COR-L47 (cell line): ENCODE results near the gene PRRX2.
A peak's percentile ranks its signal among the peaks of the same experiment; 100 is the strongest.

Experiments
- DNase-seq: peaks from one replicate; lab custom pipeline; 2025; lab: John Stamatoyannopoulos, UW

PRRX2 gene

GRCh38 chr9:129637102-129637501, 28.3 kb upstream of the PRRX2 start:
- no peak for DNase-seq

GRCh38 chr9:129637673-129638439, 27.6 kb upstream of the PRRX2 start:
- no peak for DNase-seq

GRCh38 chr9:129639034-129639630, 26.3 kb upstream of the PRRX2 start:
- no peak for DNase-seq

- DNase-seq: no peak
These were observed 25.7 kb upstream of the PRRX2 start for GRCh38 chr9:129639756-129640085.

GRCh38 chr9:129640086-129640870, 25.2 kb upstream of the PRRX2 start:
- peak; percentile 75 for DNase-seq

GRCh38 chr9:129640871-129641749, 24.3 kb upstream of the PRRX2 start:
- no peak for DNase-seq

GRCh38 chr9:129641750-129642585, 23.5 kb upstream of the PRRX2 start, which contains the start of gene ASB6:
Gene ASB6, minus strand, starts transcription at chr9:129642151. Its CDS starts 152 bp downstream, at chr9:129641999.
- DNase-seq: peak; percentile 93

GRCh38 chr9:129643706-129644105, 21.7 kb upstream of the PRRX2 start:
- no peak for DNase-seq

GRCh38 chr9:129644365-129644764, 21.1 kb upstream of the PRRX2 start:
- DNase-seq: no peak

GRCh38 chr9:129644902-129645301, 20.5 kb upstream of the PRRX2 start:
- DNase-seq: no peak

GRCh38 chr9:129646252-129646651, 19.2 kb upstream of the PRRX2 start:
- DNase-seq: no peak

GRCh38 chr9:129646654-129647053, 18.8 kb upstream of the PRRX2 start:
- no peak for DNase-seq

- DNase-seq: no peak
These were observed 17.8 kb upstream of the PRRX2 start for GRCh38 chr9:129647635-129648034.

- DNase-seq: no peak
These were observed 17.2 kb upstream of the PRRX2 start for GRCh38 chr9:129648092-129648763.

GRCh38 chr9:129648764-129649115, 16.7 kb upstream of the PRRX2 start:
- no peak for DNase-seq

- no peak for DNase-seq
These were observed 15.4 kb upstream of the PRRX2 start for GRCh38 chr9:129649726-129650679.

- no peak for DNase-seq
These were observed 14.7 kb upstream of the PRRX2 start for GRCh38 chr9:129650680-129651235.

- no peak for DNase-seq
These were observed 11.5 kb upstream of the PRRX2 start for GRCh38 chr9:129653823-129654553.
